Fibroblast of lung (primary cell): ENCODE measurements around the gene SMAD3. TPM values are rescaled to one million over a fixed set of nuclear protein-coding genes. Genes with fewer than 3 reads are reported as not detected.
A peak's percentile ranks its signal among the peaks of the same experiment; 100 is the strongest.

Source experiments
- DNase-seq, 2 donors: peaks; one replicate each; pipeline versions ENCODE4 v3.0.0 to v3.0.0-alpha.2; 2010; ENCODE audit warnings: low read depth in 2 of 2
- H2AFZ ChIP-seq: 2 replicates; pipeline ENCODE4 v1.5.1; 2012; ENCODE audit warnings: low read length, control low read depth, inconsistent platforms
- H3K27ac ChIP-seq: 2 replicates; pipeline ENCODE4 v1.5.1; 2011; ENCODE audit warnings: low read length, control low read depth; ENCODE audit not compliant: insufficient read depth
- H3K27me3 ChIP-seq: 2 replicates; pipeline ENCODE4 v1.5.1; 2011; ENCODE audit warnings: mild to moderate bottlenecking, low read length; ENCODE audit not compliant: control insufficient read depth, insufficient read depth
- H3K36me3 ChIP-seq: 2 replicates; pipeline ENCODE4 v1.5.1; 2011; ENCODE audit warnings: low read length; ENCODE audit not compliant: control insufficient read depth, insufficient read depth
- H3K4me1 ChIP-seq: 2 replicates; pipeline ENCODE4 v1.5.1; 2011; ENCODE audit warnings: low read length; ENCODE audit not compliant: control insufficient read depth, insufficient read depth; ENCODE audit errors: extremely low read depth
- H3K4me2 ChIP-seq: 2 replicates; pipeline ENCODE4 v1.5.1; 2011; ENCODE audit warnings: low read length, control low read depth; ENCODE audit not compliant: insufficient read depth; ENCODE audit errors: extremely low read depth
- H3K4me3 ChIP-seq, 4 experiments: fragments of 200-600 bp in 1 of 4; sonication (generic) in 1 of 4; replicated peaks in 1 of 4; 2 replicates each; pipeline ENCODE4 v1.5.1; 2011 to 2016; ENCODE audit warnings: low read length in 4 of 4, low read depth in 3 of 4, mild to moderate bottlenecking in 3 of 4, control low read depth in 2 of 4, inconsistent platforms in 1 of 4, mixed read lengths in 1 of 4; ENCODE audit not compliant: insufficient read depth in 1 of 4; ENCODE audit errors: control extremely low read depth in 1 of 4
- H3K79me2 ChIP-seq: 2 replicates; pipeline ENCODE4 v1.5.1; 2012; ENCODE audit warnings: mild to moderate bottlenecking, low read length, inconsistent platforms; ENCODE audit not compliant: control insufficient read depth, insufficient read depth
- H3K9ac ChIP-seq: 2 replicates; pipeline ENCODE4 v1.5.1; 2011; ENCODE audit warnings: mild to moderate bottlenecking, low read length, control low read depth; ENCODE audit not compliant: insufficient read depth
- H3K9me3 ChIP-seq: 2 replicates; pipeline ENCODE4 v1.5.1; 2012; ENCODE audit warnings: low read depth, low read length; ENCODE audit not compliant: control insufficient read depth, insufficient read depth
- H4K20me1 ChIP-seq: 2 replicates; pipeline ENCODE4 v1.5.1; 2011; ENCODE audit warnings: low read length; ENCODE audit not compliant: control insufficient read depth, insufficient read depth; ENCODE audit errors: extremely low read depth
- CTCF ChIP-seq, 2 donors: IDR thresholded peaks in 1 of 2; conservative IDR thresholded peaks in 1 of 2; 1 replicate in 1 of 2; 2 replicates in 1 of 2; pipeline ENCODE4 v1.5.1; 2011 to 2012; ENCODE audit warnings: low read length in 2 of 2, control low read depth in 1 of 2, inconsistent platforms in 1 of 2, low read depth in 1 of 2, mild to moderate bottlenecking in 1 of 2
- EZH2 ChIP-seq: IDR thresholded peaks from 2 replicates; pipeline ENCODE4 v1.5.1; 2012; ENCODE audit warnings: low read length, control low read depth, mild to moderate bottlenecking; ENCODE audit errors: missing control alignments
- polyA plus RNA-seq, 2 donors: library from polyadenylated mRNA; depleted of rRNA in 1 of 2; stranded (reverse) in 1 of 2; unstranded in 1 of 2; fragments of >200 nt; gene quantifications; 2 replicates each; pipeline ENCODE4 v1.2.1, GENCODE V29; 2011 to 2012; ENCODE audit warnings: missing spikeins in 1 of 2
- total RNA-seq: library from RNA; depleted of rRNA; stranded (reverse); fragments of >200 nt; gene quantifications from 2 replicates; pipeline ENCODE4 v1.2.1, GENCODE V29; 2014

The SMAD3 gene
- total and polyA plus RNA-seq, 2 donors (not counting 1 experiment from before 2014, with no cell fraction given): 69.9 to 173 TPM

DNA sequence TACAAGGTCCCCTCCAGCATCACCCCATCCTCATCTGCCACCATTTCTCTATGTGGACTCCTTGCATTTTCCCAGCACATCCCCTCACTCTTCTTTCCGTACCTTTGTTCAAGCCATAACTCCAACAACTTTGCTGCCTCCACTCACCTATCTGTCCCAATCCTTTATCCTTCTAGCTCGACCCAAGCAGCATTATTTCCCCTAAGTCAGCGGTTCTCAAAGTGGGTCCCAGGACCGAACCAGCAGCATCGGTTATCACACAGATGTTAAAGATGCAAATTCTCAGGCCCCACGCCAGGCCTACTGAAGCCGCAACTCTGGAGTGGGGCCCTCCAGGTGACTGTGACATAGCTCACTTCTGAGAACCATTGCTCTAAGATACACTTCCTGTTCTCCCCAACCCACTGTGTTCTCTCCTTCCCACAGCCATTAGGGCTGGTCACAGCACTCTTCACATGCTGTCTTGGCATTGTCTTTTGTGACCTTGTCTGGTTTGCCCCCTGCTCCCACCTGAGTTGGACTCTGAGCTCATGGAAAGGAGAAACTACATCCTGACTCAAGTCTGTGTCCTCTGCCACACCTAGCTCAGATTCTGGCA lies 132.9 kb downstream of the SMAD3 start:
- H3K9ac ChIP-seq: no peak overlapping the region
- peaks cover 22% of the 10 kb centered on the region for H3K4me1 ChIP-seq
- no peaks in the 10 kb centered on the region for H3K79me2 ChIP-seq
- no peaks in the 10 kb centered on the region for H3K27me3 ChIP-seq
- H3K27ac ChIP-seq: peak overlapping the region; percentile 43
- H3K4me3 ChIP-seq: no peak overlapping the region
- DNase-seq: no peak
- peaks cover 11% of the 10 kb centered on the region for H3K36me3 ChIP-seq
- H3K9me3 ChIP-seq: no peaks in the 10 kb centered on the region
- no peak overlapping the region for H3K4me2 ChIP-seq
- H4K20me1 ChIP-seq: no peaks in the 10 kb centered on the region
- no peak overlapping the region for H2AFZ ChIP-seq
- TF ChIP-seq EZH2: no peak
- no peak for TF ChIP-seq CTCF (conservative IDR thresholded peaks at IDR 0.05 in 1 of 2, IDR thresholded peaks at IDR 0.05 in 1 of 2; ENCODE audit: low read depth in 1 of 2, low read length in 2 of 2)

DNA sequence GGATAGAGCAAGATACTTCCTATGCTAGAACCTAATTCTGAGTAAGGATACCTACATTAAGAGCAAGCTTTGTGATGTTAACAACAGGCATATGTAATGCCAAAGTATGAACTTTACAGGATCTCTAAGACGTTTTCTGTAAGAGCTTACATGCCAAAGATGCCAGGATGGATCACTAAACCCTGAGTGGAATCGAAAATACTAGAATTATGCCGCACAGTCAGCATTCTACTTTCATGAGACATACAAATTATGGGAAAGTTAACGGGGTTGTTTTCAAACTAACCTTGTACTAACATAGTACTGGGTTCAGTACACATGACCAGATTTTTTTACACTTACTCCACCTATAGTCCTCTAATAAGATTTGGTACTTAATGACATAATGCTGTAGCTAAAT lies 134.0 kb downstream of the SMAD3 start:
- H3K9me3 ChIP-seq: no peaks in the 10 kb centered on the region
- no peak overlapping the region for H2AFZ ChIP-seq
- no peaks in the 10 kb centered on the region for H3K27me3 ChIP-seq
- peak overlapping the region; percentile 7 for H3K27ac ChIP-seq
- no peak overlapping the region for H3K4me3 ChIP-seq
- no peak overlapping the region for H3K9ac ChIP-seq
- peak in 1 of 2 donors; percentile 66 for DNase-seq
- H3K4me1 ChIP-seq: peaks cover 20% of the 10 kb centered on the region
- H3K36me3 ChIP-seq: peaks cover 5% of the 10 kb centered on the region
- no peaks in the 10 kb centered on the region for H3K79me2 ChIP-seq
- H4K20me1 ChIP-seq: no peaks in the 10 kb centered on the region
- no peak for TF ChIP-seq CTCF (conservative IDR thresholded peaks at IDR 0.05 in 1 of 2, IDR thresholded peaks at IDR 0.05 in 1 of 2; ENCODE audit: low read depth in 1 of 2, low read length in 2 of 2)
- no peak for TF ChIP-seq EZH2
- H3K4me2 ChIP-seq: no peak overlapping the region

DNA sequence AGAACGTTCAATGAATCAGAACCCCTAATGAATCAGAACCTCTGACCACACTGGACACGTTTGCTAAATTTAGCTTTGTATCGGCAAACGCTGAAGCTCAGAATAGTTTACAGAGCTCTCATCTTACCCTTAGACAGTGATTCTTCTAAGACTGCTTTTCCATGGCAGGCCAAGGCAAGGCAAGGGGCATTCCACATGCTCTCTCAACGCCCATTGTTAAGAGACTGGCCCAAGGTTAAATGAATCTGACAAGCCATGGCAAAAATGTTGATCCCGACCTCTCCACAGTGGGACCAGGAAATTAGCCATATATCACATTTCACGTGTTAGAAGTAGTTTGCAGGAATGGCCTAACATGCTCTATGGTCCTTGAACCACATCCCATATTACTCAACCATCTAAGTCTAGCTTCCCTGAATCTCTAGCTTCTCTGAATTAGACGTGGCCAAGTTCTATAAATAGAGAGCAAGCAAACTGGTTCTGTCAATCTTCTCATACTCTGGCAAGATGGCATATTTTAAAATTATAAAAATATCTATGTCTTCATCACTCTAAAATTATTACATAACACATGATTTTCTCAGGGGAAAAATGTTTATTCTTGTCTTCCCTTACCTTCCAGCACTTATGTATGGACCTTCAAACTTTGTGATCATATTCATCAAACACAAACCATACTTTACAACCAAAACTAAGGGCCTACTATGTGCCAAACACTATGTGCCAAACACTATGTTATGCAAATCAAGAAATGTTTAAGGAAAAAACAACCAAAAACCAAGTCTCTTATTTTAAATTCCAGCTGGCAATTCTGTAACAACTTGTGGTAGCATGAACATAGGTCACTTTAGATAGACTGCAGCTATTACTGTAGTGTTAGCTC lies 134.7 kb downstream of the SMAD3 start:
- Histone ChIP-seq H3K4me1 (peaks cover 20% of the 10 kb centered on the region), H3K27ac (no peak overlapping the region), H4K20me1 (no peaks in the 10 kb centered on the region), H3K36me3 (peaks cover 2% of the 10 kb centered on the region), H3K79me2 (no peaks in the 10 kb centered on the region), H3K9me3 (no peaks in the 10 kb centered on the region), H3K9ac (no peak overlapping the region), H2AFZ (no peak overlapping the region), H3K4me2 (no peak overlapping the region), H3K27me3 (no peaks in the 10 kb centered on the region), H3K4me3 (no peak overlapping the region)
- DNase-seq: peak in 1 of 2 donors; percentile 80
- TF ChIP-seq EZH2 (no peak), CTCF (conservative IDR thresholded peaks at IDR 0.05 in 1 of 2, IDR thresholded peaks at IDR 0.05 in 1 of 2; ENCODE audit: low read depth in 1 of 2, low read length in 2 of 2) (no peak)
